Psoas muscle (tissue), 8 donors: Measurements from ENCODE around the gene TTYH3. TPM values are rescaled to one million over a fixed set of nuclear protein-coding genes. Genes with fewer than 3 reads are reported as not detected.

Experiments
- ATAC-seq, 4 donors: fragments of 200-7000 bp; cut with Tn5 transposase; one replicate each; pipeline ENCODE4 v1.9.1; 2020; ENCODE audit warnings: moderate library complexity in 3 of 4, mild to moderate bottlenecking in 2 of 4
- DNase-seq, 2 donors: peaks; one replicate each; pipeline ENCODE4 v3.0.0-alpha.2; 2020
- H3K27ac ChIP-seq: fragments of 200-600 bp; one replicate; pipeline ENCODE4 v1.8.0; 2022
- H3K27me3 ChIP-seq, 3 donors: fragments of 200-600 bp in 1 of 3; one replicate each; pipeline versions ENCODE4 v1.6.1 to v1.8.0; 2013 to 2022; ENCODE audit warnings: low read length in 2 of 3, mild to moderate bottlenecking in 2 of 3, moderate library complexity in 1 of 3; ENCODE audit not compliant: insufficient read depth in 3 of 3
- H3K36me3 ChIP-seq, 2 donors: fragments of 200-600 bp in 1 of 2; one replicate each; pipeline versions ENCODE4 v1.6.1 to v1.8.0; 2013 to 2022; ENCODE audit warnings: low read depth in 1 of 2, mild to moderate bottlenecking in 1 of 2, moderate library complexity in 1 of 2; ENCODE audit not compliant: insufficient read depth in 1 of 2
- H3K4me1 ChIP-seq: fragments of 200-600 bp; one replicate; pipeline ENCODE4 v1.8.0; 2022
- H3K4me3 ChIP-seq: fragments of 200-600 bp; one replicate; pipeline ENCODE4 v1.8.0; 2022; ENCODE audit warnings: mild to moderate bottlenecking
- H3K9me3 ChIP-seq: fragments of 200-600 bp; one replicate; pipeline ENCODE4 v1.8.0; 2022
- CTCF ChIP-seq: fragments of 200-600 bp; IDR thresholded peaks from one replicate; pipeline ENCODE4 v1.8.0; 2022; ENCODE audit warnings: antibody characterized with exemption
- WGBS, 3 donors: extraction: QIAGEN DNeasy Blood & Tissue Kit; methylation state at CpG; one replicate each; pipeline versions ENCODE4 v1.1.6 to v1.1.7; 2013; 5-methylcytosine and 5-hydroxymethylcytosine counted together
- intact Hi-C, 2 donors: fragments of 100-400 bp; cut with DNase I; formaldehyde crosslinking; loops; one replicate each; pipeline versions ENCODE4 v1.11.0 to v1.14.2; 2022
- polyA plus RNA-seq, 3 donors: library from polyadenylated mRNA; stranded (reverse); fragments of 200-250 nt; gene quantifications; one replicate each; pipeline ENCODE4 v1.2.3, GENCODE V29; 2013
- total RNA-seq, 4 donors: library from RNA; stranded (reverse); fragmentation: NEBNext Ultra II Directional in 2 of 4; extraction: Animal tissue kit (Norgen Biotek cat#: 25700) in 2 of 4; gene quantifications; one replicate each; pipeline versions ENCODE4 v1.2.1 to v1.2.4, GENCODE V29; 2021 to 2023
- donor health status: healthy with polysubstance abuse.
- donor health status: DM: no; HTN: no; CAD: no; lungs with moderate emphysema.
- donor health status: Bipolar disorder and iron deficiency.
- donor health status: healthy.
- donor health status: DM: yes; HTN: yes; CAD: no.
- donor health status: DM: no; HTN: no; CAD: no.
- donor health status: DM: no; HTN: no; CAD: no.
- donor health status: DM: yes; HTN: yes; CAD: no.

The TTYH3 gene
- total and polyA plus RNA-seq, 7 donors: 1.3 to 11.3 (median 6.5) TPM

- Histone ChIP-seq H3K36me3 (no peaks in the 10 kb centered on the region), H3K4me1 (no peaks in the 10 kb centered on the region), H3K27ac (no peak overlapping the region), H3K27me3 (peaks cover 0 to 19% (median 2%) of the 10 kb centered on the region in 3 donors), H3K9me3 (no peaks in the 10 kb centered on the region), H3K4me3 (no peak overlapping the region)
- 67 to 72% (median 69%) methylated on average over 18 of the region's 18 CpGs for WGBS, 3 donors
- intact Hi-C loops: no loop called here
- ATAC-seq: no peak
- no peak for DNase-seq
- TF ChIP-seq CTCF: no peak
Measured at GRCh38 chr7:2698581-2699288, 66.9 kb downstream of the TTYH3 start.

DNA sequence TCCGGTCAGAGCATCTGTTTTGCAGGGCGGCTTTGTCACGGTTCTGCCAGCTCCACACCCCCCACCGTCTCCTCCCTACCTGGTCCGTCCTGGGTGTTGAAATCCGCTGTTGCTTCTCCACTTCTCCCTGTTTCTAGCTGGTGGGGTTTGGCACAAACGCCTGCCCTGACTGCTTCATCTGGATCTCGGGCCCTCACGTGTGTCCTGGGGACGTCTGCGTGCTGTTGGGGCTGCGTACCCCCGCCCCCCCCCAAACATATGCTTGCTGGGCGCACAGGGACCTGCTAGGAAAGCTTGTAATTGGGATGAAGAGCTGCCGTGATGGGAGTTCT is 67.5 kb downstream of the TTYH3 start:
- Histone ChIP-seq H3K27me3 (peaks cover 0 to 19% (median 2%) of the 10 kb centered on the region in 3 donors), H3K4me3 (no peak overlapping the region), H3K27ac (no peak overlapping the region), H3K36me3 (no peaks in the 10 kb centered on the region), H3K9me3 (no peaks in the 10 kb centered on the region), H3K4me1 (no peaks in the 10 kb centered on the region)
- 74 to 80% (median 78%) methylated on average over 15 of the region's 15 CpGs for WGBS, 3 donors
- DNase-seq (no peak), ATAC-seq (no peak)
- intact Hi-C loops: no loop called here
- TF ChIP-seq CTCF: no peak

DNA sequence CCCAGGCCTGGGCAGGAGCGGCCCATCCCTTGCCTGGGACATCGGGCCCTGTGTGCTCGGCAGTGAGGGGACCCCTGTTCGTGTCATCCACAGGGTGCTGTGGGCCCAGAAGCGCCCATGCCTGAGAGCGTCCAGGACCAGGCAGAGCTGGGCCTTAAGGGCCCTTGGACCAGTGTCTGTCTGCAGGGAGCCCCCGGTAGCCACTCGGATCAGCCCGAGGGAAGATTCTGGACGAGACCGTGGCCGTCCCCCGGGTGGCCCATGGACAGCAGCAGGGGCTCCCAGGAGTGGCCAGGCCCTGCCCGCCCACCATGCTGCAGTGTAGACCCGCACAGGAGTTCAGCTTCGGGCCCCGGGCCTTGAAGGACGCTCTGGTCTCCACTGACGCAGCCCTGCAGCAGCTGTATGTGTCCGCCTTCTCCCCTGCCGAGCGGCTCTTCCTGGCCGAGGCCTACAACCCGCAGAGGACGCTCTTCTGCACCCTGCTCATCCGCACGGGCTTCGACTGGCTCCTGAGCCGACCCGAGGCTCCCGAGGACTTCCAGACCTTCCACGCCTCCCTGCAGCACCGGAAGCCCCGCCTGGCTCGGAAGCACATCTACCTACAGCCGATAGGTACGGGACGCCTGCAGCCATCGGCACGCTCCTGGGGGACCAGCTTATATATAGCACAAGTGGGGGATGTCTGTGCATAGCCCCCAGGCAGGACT is 68.5 kb downstream of the TTYH3 start:
- Histone ChIP-seq H3K9me3 (no peaks in the 10 kb centered on the region), H3K4me1 (no peaks in the 10 kb centered on the region), H3K4me3 (no peak overlapping the region), H3K27me3 (peaks cover 0 to 22% (median 2%) of the 10 kb centered on the region in 3 donors), H3K27ac (no peak overlapping the region), H3K36me3 (no peaks in the 10 kb centered on the region)
- ATAC-seq: no peak
- no peak for TF ChIP-seq CTCF
- DNase-seq: no peak
- intact Hi-C loops: no loop called here
- WGBS, 3 donors: 90 to 93% (median 90%) methylated on average over 40 of the region's 40 CpGs

GRCh38 chr7:2701424-2701823 is 69.6 kb downstream of the TTYH3 start:
- H3K27me3 ChIP-seq: peaks cover 0 to 22% (median 2%) of the 10 kb centered on the region in 3 donors
- no peaks in the 10 kb centered on the region for H3K36me3 ChIP-seq
- 35 to 50% (median 42%) methylated on average over 16 to 17 of the region's 17 CpGs for WGBS, 3 donors
- H3K4me3 ChIP-seq: no peak overlapping the region
- intact Hi-C loops: no loop called here
- no peak overlapping the region for H3K27ac ChIP-seq
- peak; percentile 6 to 23 (median 19) for ATAC-seq
- H3K9me3 ChIP-seq: no peaks in the 10 kb centered on the region
- no peak for DNase-seq
- TF ChIP-seq CTCF: no peak
- H3K4me1 ChIP-seq: no peaks in the 10 kb centered on the region
